Choroid plexus epithelial cell (primary cell): ENCODE measurements around the gene FAM110A.
A peak's percentile ranks its signal among the peaks of the same experiment; 100 is the strongest.

Source experiments
- DNase-seq: peaks from one replicate; pipeline ENCODE4 v3.0.0-alpha.2; 2010; ENCODE audit warnings: low read depth
- H3K4me3 ChIP-seq: 2 replicates; pipeline ENCODE4 v1.5.1; 2011; ENCODE audit warnings: low read depth, mild to moderate bottlenecking, control low read depth, low read length, moderate library complexity
- TF ChIP-seq, protein P1 (sequence below): conservative IDR thresholded peaks from 2 replicates; pipeline ENCODE4 v1.5.1; 2011; ENCODE audit warnings: low read depth, mild to moderate bottlenecking, control low read depth, inconsistent platforms, low read length, moderate library complexity

FAM110A gene

DNA sequence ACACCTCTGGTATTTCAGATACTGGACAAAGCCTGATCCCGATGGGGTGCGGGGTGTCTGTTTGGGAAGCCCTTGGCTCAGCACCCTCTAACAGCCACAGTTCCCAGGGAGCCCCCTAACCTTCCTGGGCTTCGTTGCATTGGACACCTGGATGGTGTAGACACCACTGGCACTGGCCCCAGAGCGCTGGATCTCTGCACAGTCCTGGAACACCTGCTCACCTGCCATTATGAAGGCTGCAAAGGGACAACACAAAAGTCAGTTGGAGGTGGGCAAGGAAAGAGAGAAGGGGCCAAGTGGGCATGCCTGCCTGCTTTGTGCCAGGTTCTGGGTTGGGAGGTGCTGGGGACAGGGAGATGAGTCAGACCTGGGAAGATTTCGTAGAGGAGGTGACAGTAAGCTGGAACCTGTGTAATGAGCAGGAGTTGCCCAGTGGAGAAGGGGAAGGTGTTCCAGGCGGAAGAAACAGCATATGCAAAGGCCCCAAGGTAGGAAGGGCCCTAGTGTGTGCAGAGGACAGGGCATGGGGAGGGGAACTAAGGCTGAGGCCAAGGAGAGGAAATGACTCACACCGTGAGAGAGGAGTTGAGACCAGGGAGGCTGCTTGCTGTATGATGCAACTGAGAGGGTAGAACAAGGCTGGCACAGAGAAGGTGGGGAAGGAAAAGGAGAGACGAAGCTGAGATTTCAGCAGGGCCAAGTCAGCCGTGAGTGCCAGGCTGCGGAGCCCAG lies 47.7 kb downstream of the FAM110A start:
- H3K4me3 ChIP-seq, result no peak overlapping the region
- TF ChIP-seq, protein P1, sequence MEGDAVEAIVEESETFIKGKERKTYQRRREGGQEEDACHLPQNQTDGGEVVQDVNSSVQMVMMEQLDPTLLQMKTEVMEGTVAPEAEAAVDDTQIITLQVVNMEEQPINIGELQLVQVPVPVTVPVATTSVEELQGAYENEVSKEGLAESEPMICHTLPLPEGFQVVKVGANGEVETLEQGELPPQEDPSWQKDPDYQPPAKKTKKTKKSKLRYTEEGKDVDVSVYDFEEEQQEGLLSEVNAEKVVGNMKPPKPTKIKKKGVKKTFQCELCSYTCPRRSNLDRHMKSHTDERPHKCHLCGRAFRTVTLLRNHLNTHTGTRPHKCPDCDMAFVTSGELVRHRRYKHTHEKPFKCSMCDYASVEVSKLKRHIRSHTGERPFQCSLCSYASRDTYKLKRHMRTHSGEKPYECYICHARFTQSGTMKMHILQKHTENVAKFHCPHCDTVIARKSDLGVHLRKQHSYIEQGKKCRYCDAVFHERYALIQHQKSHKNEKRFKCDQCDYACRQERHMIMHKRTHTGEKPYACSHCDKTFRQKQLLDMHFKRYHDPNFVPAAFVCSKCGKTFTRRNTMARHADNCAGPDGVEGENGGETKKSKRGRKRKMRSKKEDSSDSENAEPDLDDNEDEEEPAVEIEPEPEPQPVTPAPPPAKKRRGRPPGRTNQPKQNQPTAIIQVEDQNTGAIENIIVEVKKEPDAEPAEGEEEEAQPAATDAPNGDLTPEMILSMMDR, result no peak
- peak; percentile 29 for DNase-seq

DNA sequence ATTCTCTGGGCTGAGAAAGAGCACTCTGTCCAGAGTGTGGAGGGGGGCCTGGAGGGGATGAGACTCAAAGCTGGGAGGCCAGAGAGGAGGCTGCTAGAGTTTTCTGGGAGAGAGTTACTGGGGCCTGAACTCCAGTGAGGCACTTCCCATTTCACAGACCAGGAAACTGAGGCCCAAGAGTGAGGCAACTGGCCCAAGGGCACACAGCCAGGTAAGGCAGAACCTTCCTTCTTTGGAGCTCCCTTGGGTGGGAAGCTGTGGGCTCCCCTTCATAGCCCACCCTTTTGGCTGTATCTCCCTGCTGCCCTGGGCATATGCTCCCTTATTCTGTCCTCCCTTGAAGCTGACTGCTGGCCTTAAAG lies 48.2 kb downstream of the FAM110A start:
- TF ChIP-seq, protein P1, result no peak
- no peak for DNase-seq
- no peak overlapping the region for H3K4me3 ChIP-seq

DNA sequence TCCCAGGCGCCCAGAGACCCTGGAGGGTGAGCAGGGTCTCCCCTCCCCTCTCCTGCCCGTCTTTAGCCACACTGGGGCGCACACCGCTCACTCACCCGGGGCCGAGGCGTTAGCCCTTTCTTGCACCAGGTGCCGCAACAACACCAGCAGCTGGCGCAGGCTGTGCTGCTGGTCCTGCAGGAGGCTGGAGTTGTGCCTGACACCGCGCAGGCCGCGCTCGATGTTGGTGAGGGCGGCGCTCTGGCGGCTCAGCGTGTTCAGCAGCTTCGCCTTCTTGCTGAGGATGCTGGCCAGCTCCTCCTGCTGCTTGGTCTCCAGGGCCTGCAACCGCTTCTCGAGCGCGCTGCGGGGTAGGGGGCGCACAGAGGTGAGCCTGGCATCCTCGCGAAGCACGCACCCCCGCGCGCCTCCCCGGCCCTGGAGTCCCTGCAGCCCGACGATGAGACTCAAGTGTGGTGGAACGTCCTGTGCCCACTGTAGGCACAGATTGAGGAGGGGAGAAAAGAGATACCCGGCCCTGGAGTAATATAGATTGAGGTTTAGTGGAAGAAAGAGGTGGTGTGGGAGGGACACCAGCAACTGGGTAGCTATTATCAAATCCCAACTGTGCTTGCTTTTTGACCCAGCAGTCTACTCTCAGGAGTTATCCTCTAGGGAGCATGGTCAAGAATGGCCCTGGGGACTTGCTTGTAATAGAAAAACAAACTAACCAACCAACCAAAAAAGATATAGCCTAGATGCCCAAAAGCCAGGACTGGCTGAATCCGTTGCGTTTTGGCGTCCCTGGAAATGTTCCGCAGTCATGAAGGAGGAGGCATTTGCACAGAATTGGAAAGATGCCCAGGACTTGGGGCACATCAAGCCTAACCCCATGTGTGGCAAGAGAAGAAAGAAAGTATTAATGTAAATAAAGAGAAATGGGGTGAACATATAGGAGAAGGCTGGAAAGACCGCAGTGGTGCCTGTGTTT lies 51.8 kb downstream of the FAM110A start:
- H3K4me3 ChIP-seq, result no peak overlapping the region
- peak; percentile 57 for DNase-seq
- TF ChIP-seq, protein P1, result no peak

DNA sequence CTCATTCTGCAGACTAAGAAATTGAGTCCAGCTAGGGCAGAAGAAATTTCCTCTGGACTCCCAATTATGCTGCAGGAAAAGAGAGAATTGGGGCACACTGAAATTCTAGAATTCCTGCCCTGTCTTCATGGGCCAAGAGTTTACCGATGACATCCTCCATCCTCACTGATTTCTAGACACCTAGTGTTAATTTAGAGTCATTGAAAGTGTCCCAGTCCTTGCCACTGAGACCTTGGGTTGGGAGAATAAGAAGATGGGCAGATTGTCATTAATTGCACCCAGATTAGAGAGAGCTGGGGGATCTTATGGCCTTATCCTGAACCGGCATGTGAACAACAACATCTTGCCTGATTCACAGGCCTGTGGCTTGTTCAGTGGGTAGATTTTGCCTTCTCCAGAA lies 53.6 kb downstream of the FAM110A start:
- no peak overlapping the region for H3K4me3 ChIP-seq
- TF ChIP-seq, protein P1, result no peak
- DNase-seq, result no peak

DNA sequence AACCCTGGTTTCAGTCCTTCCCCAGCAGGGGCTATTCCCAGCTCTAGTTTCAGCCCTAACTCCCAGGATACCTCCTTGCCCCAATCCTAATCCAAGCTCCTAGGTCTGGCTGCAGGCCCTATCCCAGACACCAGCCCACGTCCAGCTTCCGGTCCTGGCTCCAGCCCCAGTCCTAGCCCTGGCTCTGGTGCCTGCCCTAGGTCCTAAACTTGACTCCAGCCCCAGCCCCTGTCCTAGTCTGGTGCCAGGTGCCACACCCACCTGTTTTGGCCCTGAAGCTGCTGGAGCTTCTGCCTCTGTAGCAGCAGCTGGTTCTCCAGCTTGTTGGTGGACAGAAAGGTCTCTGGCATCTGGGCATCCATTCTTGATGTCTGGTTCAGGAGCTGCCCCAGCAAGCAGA lies 54.5 kb downstream of the FAM110A start:
- no peak for DNase-seq
- TF ChIP-seq, protein P1, result no peak
- no peak overlapping the region for H3K4me3 ChIP-seq

DNA sequence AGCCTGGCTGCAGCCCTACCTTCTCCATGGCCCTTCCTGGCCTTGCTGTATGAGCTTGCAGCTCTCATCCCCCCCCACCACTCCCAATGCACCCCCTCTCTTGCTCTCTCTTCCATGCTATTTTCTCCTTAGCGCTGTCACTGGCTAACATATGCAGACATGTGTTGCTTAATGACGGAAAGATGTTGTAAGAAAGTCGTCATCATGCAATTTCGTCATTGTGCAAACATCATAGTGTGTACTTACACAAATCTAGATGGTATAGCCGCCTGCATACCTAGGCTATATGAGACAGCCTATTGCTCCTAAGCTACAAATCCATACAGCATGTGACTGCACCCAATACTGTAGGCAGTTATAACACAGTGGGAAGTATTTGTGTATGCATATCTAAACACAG lies 55.6 kb downstream of the FAM110A start:
- TF ChIP-seq, protein P1, result no peak
- no peak overlapping the region for H3K4me3 ChIP-seq
- no peak for DNase-seq
